HS-5 (cell line): ENCODE data around the gene RHBDF2.
A peak's percentile ranks its signal among the peaks of the same experiment; 100 is the strongest.
"Not testable (repeated sequence)": the region's sequence is repeated elsewhere in the genome, so short reads cannot be mapped to it uniquely, and the experiment has no call there.

Experiments
- DNase-seq: peaks from one replicate; pipeline ENCODE4 v3.0.0-alpha.2; 2012; ENCODE audit warnings: low read depth

The RHBDF2 gene

GRCh38 chr17:76538281-76538931, 37.2 kb upstream of the RHBDF2 start:
- no peak for DNase-seq

- DNase-seq = no peak
Measured at GRCh38 chr17:76537578-76538280, 36.5 kb upstream of the RHBDF2 start, which contains the start of gene CYGB. Gene CYGB (minus strand): TSS chr17:76537709. CDS start chr17:76537542, 167 bp downstream.

- no peak for DNase-seq
Measured at GRCh38 chr17:76537288-76537577, 36.0 kb upstream of the RHBDF2 start.

- no peak for DNase-seq
Measured at GRCh38 chr17:76536511-76537287, 35.5 kb upstream of the RHBDF2 start.

- DNase-seq = no peak
Measured at GRCh38 chr17:76535788-76536510, 34.7 kb upstream of the RHBDF2 start.

GRCh38 chr17:76534831-76535732, 33.9 kb upstream of the RHBDF2 start:
- no peak for DNase-seq

- not testable (repeated sequence) for DNase-seq
Measured at GRCh38 chr17:76533640-76534359, 32.6 kb upstream of the RHBDF2 start.

GRCh38 chr17:76532072-76532651, 30.9 kb upstream of the RHBDF2 start:
- no peak for DNase-seq

GRCh38 chr17:76531486-76532038, 30.3 kb upstream of the RHBDF2 start:
- DNase-seq = no peak

GRCh38 chr17:76530811-76531485, 29.7 kb upstream of the RHBDF2 start:
- no peak for DNase-seq

- no peak for DNase-seq
Measured at GRCh38 chr17:76530095-76530723, 29.0 kb upstream of the RHBDF2 start.

GRCh38 chr17:76529224-76530094, 28.2 kb upstream of the RHBDF2 start:
- peak; percentile 45 for DNase-seq

- DNase-seq = no peak
Measured at GRCh38 chr17:76528528-76529223, 27.5 kb upstream of the RHBDF2 start.

- DNase-seq = no peak
Measured at GRCh38 chr17:76528156-76528527, 26.9 kb upstream of the RHBDF2 start.

- DNase-seq = no peak
Measured at GRCh38 chr17:76527430-76528111, 26.3 kb upstream of the RHBDF2 start.

GRCh38 chr17:76527016-76527415, 25.8 kb upstream of the RHBDF2 start:
- DNase-seq = not testable (repeated sequence)

GRCh38 chr17:76525513-76525833, 24.2 kb upstream of the RHBDF2 start:
- DNase-seq = not testable (repeated sequence)
